GM12878 (cell line): ENCODE data around the gene REXO2.

Experiments used
- CEBPB ChIP-seq, 2 experiments: fragments of 150-350 bp in 1 of 2; IDR thresholded peaks; 2 replicates each; pipeline ENCODE4 v1.6.1; 2012 to 2014; ENCODE audit warnings: low read depth in 2 of 2, low read length in 2 of 2, borderline replicate concordance in 1 of 2, inconsistent platforms in 1 of 2
- EP300 ChIP-seq, 2 experiments: fragments of 150-350 bp in 1 of 2; IDR thresholded peaks; 2 replicates each; pipeline ENCODE4 v1.6.1; 2011 to 2012; ENCODE audit warnings: low read depth in 2 of 2, low read length in 2 of 2, borderline replicate concordance in 1 of 2, improper control_type of control experiment in 1 of 2, inconsistent platforms in 1 of 2; ENCODE audit not compliant: control insufficient read depth in 1 of 2
- RAD21 ChIP-seq: IDR thresholded peaks from 2 replicates; pipeline ENCODE4 v1.6.1; 2011; ENCODE audit warnings: mild to moderate bottlenecking, low read depth, low read length, moderate library complexity; ENCODE audit not compliant: insufficient read depth
- TF ChIP-seq, protein P1 (sequence below), 3 experiments: IDR thresholded peaks in 2 of 3; conservative IDR thresholded peaks in 1 of 3; 2 replicates each; pipeline ENCODE4 v1.5.1; 2011; ENCODE audit warnings: low read depth in 3 of 3, low read length in 3 of 3, mild to moderate bottlenecking in 3 of 3, control low read depth in 2 of 3, moderate library complexity in 2 of 3, inconsistent platforms in 1 of 3, mixed read lengths in 1 of 3; ENCODE audit not compliant: control insufficient read depth in 2 of 3, insufficient read depth in 1 of 3; ENCODE audit errors: extremely low read depth in 1 of 3
- TF ChIP-seq, protein P2 (sequence below): IDR thresholded peaks from 2 replicates; pipeline ENCODE4 v1.6.1; 2012; ENCODE audit warnings: mild to moderate bottlenecking, low read depth, low read length

DNA sequence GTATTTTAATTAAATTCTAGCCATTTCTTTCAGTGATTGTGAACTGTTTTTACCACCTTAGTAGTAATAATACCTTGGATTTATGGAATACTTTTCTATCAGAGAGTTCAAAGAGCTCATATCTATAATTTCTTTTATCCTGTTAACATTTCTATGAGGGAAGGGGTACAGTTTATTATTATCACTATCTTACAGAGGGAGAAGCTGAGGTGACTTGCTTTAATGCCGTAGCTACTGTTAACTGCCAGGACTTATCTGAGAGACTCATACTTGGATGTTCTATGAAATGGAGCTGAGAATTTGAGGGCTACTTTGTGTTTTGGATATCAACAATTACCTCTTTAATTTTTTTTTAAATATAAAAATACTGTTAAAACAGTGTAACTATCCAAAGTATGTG, 3.3 kb downstream of the REXO2 start:
- TF ChIP-seq, protein P1, sequence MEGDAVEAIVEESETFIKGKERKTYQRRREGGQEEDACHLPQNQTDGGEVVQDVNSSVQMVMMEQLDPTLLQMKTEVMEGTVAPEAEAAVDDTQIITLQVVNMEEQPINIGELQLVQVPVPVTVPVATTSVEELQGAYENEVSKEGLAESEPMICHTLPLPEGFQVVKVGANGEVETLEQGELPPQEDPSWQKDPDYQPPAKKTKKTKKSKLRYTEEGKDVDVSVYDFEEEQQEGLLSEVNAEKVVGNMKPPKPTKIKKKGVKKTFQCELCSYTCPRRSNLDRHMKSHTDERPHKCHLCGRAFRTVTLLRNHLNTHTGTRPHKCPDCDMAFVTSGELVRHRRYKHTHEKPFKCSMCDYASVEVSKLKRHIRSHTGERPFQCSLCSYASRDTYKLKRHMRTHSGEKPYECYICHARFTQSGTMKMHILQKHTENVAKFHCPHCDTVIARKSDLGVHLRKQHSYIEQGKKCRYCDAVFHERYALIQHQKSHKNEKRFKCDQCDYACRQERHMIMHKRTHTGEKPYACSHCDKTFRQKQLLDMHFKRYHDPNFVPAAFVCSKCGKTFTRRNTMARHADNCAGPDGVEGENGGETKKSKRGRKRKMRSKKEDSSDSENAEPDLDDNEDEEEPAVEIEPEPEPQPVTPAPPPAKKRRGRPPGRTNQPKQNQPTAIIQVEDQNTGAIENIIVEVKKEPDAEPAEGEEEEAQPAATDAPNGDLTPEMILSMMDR (IDR thresholded peaks at IDR 0.05 in 2 of 3, conservative IDR thresholded peaks at IDR 0.05 in 1 of 3; ENCODE audit: control insufficient read depth in 2 of 3, extremely low read depth in 1 of 3, insufficient read depth in 1 of 3, low read depth in 3 of 3, low read length in 3 of 3) = no peak
- TF ChIP-seq, protein P2, sequence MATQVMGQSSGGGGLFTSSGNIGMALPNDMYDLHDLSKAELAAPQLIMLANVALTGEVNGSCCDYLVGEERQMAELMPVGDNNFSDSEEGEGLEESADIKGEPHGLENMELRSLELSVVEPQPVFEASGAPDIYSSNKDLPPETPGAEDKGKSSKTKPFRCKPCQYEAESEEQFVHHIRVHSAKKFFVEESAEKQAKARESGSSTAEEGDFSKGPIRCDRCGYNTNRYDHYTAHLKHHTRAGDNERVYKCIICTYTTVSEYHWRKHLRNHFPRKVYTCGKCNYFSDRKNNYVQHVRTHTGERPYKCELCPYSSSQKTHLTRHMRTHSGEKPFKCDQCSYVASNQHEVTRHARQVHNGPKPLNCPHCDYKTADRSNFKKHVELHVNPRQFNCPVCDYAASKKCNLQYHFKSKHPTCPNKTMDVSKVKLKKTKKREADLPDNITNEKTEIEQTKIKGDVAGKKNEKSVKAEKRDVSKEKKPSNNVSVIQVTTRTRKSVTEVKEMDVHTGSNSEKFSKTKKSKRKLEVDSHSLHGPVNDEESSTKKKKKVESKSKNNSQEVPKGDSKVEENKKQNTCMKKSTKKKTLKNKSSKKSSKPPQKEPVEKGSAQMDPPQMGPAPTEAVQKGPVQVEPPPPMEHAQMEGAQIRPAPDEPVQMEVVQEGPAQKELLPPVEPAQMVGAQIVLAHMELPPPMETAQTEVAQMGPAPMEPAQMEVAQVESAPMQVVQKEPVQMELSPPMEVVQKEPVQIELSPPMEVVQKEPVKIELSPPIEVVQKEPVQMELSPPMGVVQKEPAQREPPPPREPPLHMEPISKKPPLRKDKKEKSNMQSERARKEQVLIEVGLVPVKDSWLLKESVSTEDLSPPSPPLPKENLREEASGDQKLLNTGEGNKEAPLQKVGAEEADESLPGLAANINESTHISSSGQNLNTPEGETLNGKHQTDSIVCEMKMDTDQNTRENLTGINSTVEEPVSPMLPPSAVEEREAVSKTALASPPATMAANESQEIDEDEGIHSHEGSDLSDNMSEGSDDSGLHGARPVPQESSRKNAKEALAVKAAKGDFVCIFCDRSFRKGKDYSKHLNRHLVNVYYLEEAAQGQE = no peak
- no peak for TF ChIP-seq EP300 (IDR thresholded peaks at IDR 0.05; ENCODE audit: borderline replicate concordance in 1 of 2, control insufficient read depth in 1 of 2, low read depth in 2 of 2, low read length in 2 of 2)
- no peak for TF ChIP-seq RAD21
- TF ChIP-seq CEBPB (IDR thresholded peaks at IDR 0.05; ENCODE audit: borderline replicate concordance in 1 of 2, low read depth in 2 of 2, low read length in 2 of 2) = no peak
